OCI-LY1 (cell line): ENCODE measurements around the gene PAPOLA.

ENCODE experiments used
- H2AFZ ChIP-seq: fragments of 200-600 bp; sonication (generic), shearing (Covaris generic); 2 replicates; pipeline ENCODE4 v1.6.0; 2014; ENCODE audit warnings: antibody characterized with exemption, mild to moderate bottlenecking, low read length
- H3F3A ChIP-seq: fragments of 200-600 bp; sonication (generic), shearing (Covaris generic); 2 replicates; pipeline ENCODE4 v1.6.0; 2014; ENCODE audit warnings: mild to moderate bottlenecking, antibody characterized with exemption, low read length, moderate library complexity; ENCODE audit not compliant: insufficient read depth
- H3K27ac ChIP-seq: fragments of 200-600 bp; sonication (generic); 2 replicates; pipeline ENCODE4 v1.5.1; 2014; ENCODE audit warnings: low read length, mixed run types, mild to moderate bottlenecking, low read depth; ENCODE audit not compliant: poor library complexity, severe bottlenecking
- H3K27me3 ChIP-seq: fragments of 200-600 bp; sonication (generic); 2 replicates; pipeline ENCODE4 v1.6.0; 2014; ENCODE audit warnings: antibody characterized with exemption, mild to moderate bottlenecking, low read length, moderate library complexity; ENCODE audit not compliant: insufficient read depth
- H3K36me3 ChIP-seq: fragments of 200-600 bp; sonication (generic); 2 replicates; pipeline ENCODE4 v1.6.1; 2014; ENCODE audit warnings: mild to moderate bottlenecking, antibody characterized with exemption, low read length, moderate library complexity, mixed read lengths; ENCODE audit not compliant: insufficient read depth
- H3K4me1 ChIP-seq: fragments of 200-600 bp; sonication (generic); 2 replicates; pipeline ENCODE4 v1.5.1; 2014; ENCODE audit warnings: mild to moderate bottlenecking, low read length, moderate library complexity; ENCODE audit not compliant: insufficient read depth, severe bottlenecking
- H3K4me2 ChIP-seq: fragments of 200-600 bp; sonication (generic), shearing (Covaris generic); 2 replicates; pipeline ENCODE4 v1.6.1; 2014; ENCODE audit warnings: low read length
- H3K4me3 ChIP-seq: fragments of 200-600 bp; sonication (generic); 2 replicates; pipeline ENCODE4 v1.5.1; 2014; ENCODE audit warnings: low read length, low read depth, mild to moderate bottlenecking, mixed read lengths; ENCODE audit not compliant: poor library complexity, severe bottlenecking
- H3K79me2 ChIP-seq: fragments of 200-600 bp; shearing (Covaris generic); 2 replicates; pipeline ENCODE4 v1.6.1; 2016; ENCODE audit warnings: mixed run types, low read length, mixed read lengths; ENCODE audit not compliant: insufficient read depth
- H3K9ac ChIP-seq: fragments of 200-600 bp; sonication (generic), shearing (Covaris generic); 2 replicates; pipeline ENCODE4 v1.6.1; 2014; ENCODE audit warnings: mild to moderate bottlenecking, low read length, mixed read lengths
- H3K9me2 ChIP-seq: fragments of 200-600 bp; sonication (generic), shearing (Covaris generic); 2 replicates; pipeline ENCODE4 v1.6.1; 2014; ENCODE audit warnings: low read depth, mild to moderate bottlenecking, low read length, mixed read lengths
- H3K9me3 ChIP-seq: fragments of 200-600 bp; shearing (Covaris generic); 2 replicates; pipeline ENCODE4 v1.6.1; 2014; ENCODE audit warnings: low read length, mixed read lengths
- H4K20me1 ChIP-seq: fragments of 200-600 bp; sonication (generic), shearing (Covaris generic); 2 replicates; pipeline ENCODE4 v1.6.0; 2016; ENCODE audit warnings: mild to moderate bottlenecking, low read length; ENCODE audit not compliant: insufficient read depth
- EZH2 ChIP-seq: fragments of 200-600 bp; sonication (generic), shearing (Covaris generic); IDR thresholded peaks from 2 replicates; pipeline ENCODE4 v1.8.0; 2017; ENCODE audit warnings: borderline replicate concordance, mixed run types, mild to moderate bottlenecking, antibody characterized with exemption, low read length, moderate library complexity, mixed read lengths
- TF ChIP-seq, protein P1 (sequence below): fragments of 200-600 bp; sonication (generic), shearing (Covaris generic); IDR thresholded peaks from 2 replicates; pipeline ENCODE4 v1.5.1; 2017; ENCODE audit warnings: mild to moderate bottlenecking, antibody characterized with exemption, low read length, moderate library complexity, mixed read lengths

Gene PAPOLA

DNA sequence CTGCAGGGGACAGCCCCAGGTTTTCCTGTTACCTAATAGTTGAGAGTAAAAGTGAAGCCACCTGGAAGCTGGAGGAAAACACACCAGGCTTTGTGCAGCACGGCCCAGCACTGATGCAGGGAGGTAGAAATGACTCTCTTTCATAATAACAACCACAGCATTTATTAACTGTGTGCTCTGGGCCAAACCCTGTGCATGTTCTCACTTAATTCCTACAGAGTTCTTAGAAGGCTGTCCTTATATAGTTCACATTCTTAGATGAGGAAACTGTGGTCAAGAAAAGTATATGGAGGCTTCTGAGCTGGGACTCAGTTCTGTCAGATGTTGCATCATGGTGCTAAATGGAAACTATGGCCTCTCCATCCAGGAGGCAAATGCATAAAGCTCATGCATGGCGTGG lies 100.0 kb downstream of the PAPOLA start:
- Histone ChIP-seq H3K36me3 (no peaks in the 10 kb centered on the region), H3K9ac (no peak overlapping the region), H2AFZ (no peak overlapping the region), H3K27me3 (peaks cover 8% of the 10 kb centered on the region; the same call in 1 of the 2 replicates), H3K27ac (no peak overlapping the region), H3K9me2 (no peaks in the 10 kb centered on the region), H3K4me3 (no peak overlapping the region), H4K20me1 (no peaks in the 10 kb centered on the region), H3K4me1 (no peaks in the 10 kb centered on the region), H3K79me2 (no peaks in the 10 kb centered on the region), H3K4me2 (no peak overlapping the region), H3K9me3 (no peaks in the 10 kb centered on the region), H3F3A (no peaks in the 10 kb centered on the region)
- TF ChIP-seq, protein P1, sequence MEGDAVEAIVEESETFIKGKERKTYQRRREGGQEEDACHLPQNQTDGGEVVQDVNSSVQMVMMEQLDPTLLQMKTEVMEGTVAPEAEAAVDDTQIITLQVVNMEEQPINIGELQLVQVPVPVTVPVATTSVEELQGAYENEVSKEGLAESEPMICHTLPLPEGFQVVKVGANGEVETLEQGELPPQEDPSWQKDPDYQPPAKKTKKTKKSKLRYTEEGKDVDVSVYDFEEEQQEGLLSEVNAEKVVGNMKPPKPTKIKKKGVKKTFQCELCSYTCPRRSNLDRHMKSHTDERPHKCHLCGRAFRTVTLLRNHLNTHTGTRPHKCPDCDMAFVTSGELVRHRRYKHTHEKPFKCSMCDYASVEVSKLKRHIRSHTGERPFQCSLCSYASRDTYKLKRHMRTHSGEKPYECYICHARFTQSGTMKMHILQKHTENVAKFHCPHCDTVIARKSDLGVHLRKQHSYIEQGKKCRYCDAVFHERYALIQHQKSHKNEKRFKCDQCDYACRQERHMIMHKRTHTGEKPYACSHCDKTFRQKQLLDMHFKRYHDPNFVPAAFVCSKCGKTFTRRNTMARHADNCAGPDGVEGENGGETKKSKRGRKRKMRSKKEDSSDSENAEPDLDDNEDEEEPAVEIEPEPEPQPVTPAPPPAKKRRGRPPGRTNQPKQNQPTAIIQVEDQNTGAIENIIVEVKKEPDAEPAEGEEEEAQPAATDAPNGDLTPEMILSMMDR = no peak

DNA sequence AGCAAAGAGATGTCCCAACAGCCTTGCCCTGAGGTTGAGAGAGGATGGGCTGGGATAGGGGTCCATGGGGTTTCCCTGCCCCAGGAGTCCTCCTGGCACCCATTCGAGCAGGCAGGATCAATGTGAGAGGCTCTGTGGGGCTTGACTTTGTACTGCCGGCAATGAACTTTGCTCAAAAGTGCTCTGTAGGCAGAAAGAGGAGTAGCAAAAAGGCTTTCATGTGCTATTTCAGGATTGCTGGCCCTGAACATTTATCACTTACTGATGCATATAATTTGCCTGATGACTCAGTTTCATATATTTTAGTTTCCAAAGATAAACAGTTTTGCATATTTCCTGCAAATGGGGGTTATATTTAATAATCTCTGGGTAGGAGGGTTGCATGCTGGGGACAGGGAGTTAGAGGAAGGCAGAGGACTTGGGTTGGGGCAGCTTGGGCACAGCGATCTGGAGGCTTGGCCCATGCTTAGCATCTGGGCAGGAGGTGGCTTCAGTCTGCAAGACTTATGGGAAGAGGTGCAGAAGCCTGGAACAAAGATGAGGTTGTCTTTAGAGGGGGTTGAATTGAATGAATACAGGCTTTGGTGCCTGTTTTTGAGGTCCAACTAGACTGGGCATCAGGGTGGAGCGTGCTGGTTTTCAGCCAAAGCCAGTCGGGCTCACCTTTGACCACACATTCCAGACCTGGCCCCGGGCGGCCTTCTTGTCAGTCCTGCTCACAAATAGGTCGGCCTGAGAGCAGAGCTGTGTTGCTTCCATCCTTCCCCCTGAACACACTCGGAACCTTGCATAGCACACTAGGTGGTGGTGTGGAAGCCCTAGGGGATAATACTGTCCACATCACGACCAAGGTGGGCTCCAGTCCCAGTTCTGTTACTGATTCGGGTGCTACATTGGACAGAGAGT lies 101.4 kb downstream of the PAPOLA start:
- Histone ChIP-seq H3K9me3 (no peaks in the 10 kb centered on the region), H3K4me2 (no peak overlapping the region), H3K27ac (no peak overlapping the region), H3K27me3 (peaks cover 8% of the 10 kb centered on the region; the same call in 1 of the 2 replicates), H3K36me3 (no peaks in the 10 kb centered on the region), H2AFZ (no peak overlapping the region), H3K9me2 (no peaks in the 10 kb centered on the region), H3K79me2 (no peaks in the 10 kb centered on the region), H4K20me1 (no peaks in the 10 kb centered on the region), H3K4me1 (no peaks in the 10 kb centered on the region), H3K9ac (no peak overlapping the region), H3K4me3 (no peak overlapping the region), H3F3A (no peaks in the 10 kb centered on the region)
- TF ChIP-seq EZH2 = no peak
- TF ChIP-seq, protein P1 = no peak

DNA sequence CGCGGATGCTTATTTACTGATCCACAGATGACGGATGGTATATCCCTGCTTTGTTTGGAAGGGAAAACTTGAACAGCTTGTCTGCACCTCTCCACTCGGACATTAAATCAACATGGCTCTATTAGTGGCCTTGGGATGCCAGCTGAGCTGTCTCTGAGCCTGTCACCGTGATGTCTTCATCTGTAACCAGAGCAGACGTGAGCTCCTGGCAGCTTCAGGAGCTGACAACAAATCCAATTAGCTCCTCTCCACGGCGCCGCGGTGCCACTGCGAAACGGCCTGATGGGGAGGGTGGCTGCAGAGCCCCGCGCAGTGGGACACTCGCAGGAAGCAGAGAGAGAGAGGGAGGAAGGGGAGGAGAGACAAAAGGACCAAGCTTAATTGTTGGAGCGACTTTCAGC lies 112.3 kb downstream of the PAPOLA start:
- H3K36me3 ChIP-seq = no peaks in the 10 kb centered on the region
- no peak overlapping the region for H3K27ac ChIP-seq
- no peaks in the 10 kb centered on the region for H3K79me2 ChIP-seq
- no peak for TF ChIP-seq EZH2
- no peaks in the 10 kb centered on the region for H3K9me2 ChIP-seq
- H3F3A ChIP-seq = no peaks in the 10 kb centered on the region
- no peaks in the 10 kb centered on the region for H4K20me1 ChIP-seq
- H3K4me3 ChIP-seq = no peak overlapping the region
- no peak overlapping the region for H3K9ac ChIP-seq
- no peaks in the 10 kb centered on the region for H3K9me3 ChIP-seq
- no peak overlapping the region for H2AFZ ChIP-seq
- no peaks in the 10 kb centered on the region for H3K27me3 ChIP-seq
- no peaks in the 10 kb centered on the region for H3K4me1 ChIP-seq
- H3K4me2 ChIP-seq = no peak overlapping the region
